Measurements from ENCODE around the gene WDFY2.

DNA sequence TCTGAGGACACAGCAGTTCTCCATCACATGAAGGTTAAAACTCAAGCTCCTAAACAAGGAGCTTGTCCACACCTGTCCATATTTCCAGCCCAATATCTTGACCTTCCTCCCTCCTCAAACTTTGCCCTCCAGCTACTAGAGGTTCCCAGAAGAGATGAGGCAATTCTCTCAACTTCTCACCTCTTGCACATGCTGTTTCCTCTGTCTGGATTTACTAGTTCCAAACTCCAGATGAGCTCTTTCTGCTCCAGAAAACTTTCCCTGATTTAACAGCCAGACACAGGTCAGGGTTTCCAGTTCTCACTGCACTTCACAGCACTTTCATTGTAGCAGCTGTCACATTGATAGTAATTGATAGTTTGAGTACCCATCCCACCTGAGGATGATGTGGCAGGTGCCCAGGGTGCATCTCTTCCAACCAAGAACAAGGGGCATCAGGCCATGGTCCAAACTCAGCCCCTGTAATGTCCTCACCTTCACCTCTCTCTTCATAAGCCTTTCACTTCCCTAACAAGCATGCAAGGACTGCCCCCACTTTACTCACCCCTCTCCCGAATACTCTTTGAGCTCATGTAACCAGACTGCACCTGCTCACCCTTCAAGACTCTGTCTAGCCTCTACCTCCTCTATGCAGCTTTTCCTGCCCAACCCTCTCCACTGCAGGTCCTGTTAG is 3.0 kb upstream of the WDFY2 start:
- no peak for TF ChIP-seq FOXK2 (IDR thresholded peaks at IDR 0.05)
- no peak for TF ChIP-seq FOXA1 (IDR thresholded peaks at IDR 0.05)
- TF ChIP-seq SUZ12 (IDR thresholded peaks at IDR 0.05), result no peak
- no peak for TF ChIP-seq ELF4 (IDR thresholded peaks at IDR 0.05)
- TF ChIP-seq SP1 (IDR thresholded peaks at IDR 0.05), result no peak
- TF ChIP-seq LEF1 (IDR thresholded peaks at IDR 0.05; ENCODE audit: borderline replicate concordance), result no peak
- no peak for TF ChIP-seq TARDBP (IDR thresholded peaks at IDR 0.05)
- TF ChIP-seq BHLHE40 (IDR thresholded peaks at IDR 0.05; ENCODE audit: borderline replicate concordance), result no peak
- TF ChIP-seq L3MBTL2 (conservative IDR thresholded peaks at IDR 0.05), result no peak
- no peak for TF ChIP-seq CTBP1 (IDR thresholded peaks at IDR 0.05; ENCODE audit: borderline replicate concordance)
- no peak for TF ChIP-seq FOXM1 (IDR thresholded peaks at IDR 0.05; ENCODE audit: borderline replicate concordance)
- TF ChIP-seq, protein P1, sequence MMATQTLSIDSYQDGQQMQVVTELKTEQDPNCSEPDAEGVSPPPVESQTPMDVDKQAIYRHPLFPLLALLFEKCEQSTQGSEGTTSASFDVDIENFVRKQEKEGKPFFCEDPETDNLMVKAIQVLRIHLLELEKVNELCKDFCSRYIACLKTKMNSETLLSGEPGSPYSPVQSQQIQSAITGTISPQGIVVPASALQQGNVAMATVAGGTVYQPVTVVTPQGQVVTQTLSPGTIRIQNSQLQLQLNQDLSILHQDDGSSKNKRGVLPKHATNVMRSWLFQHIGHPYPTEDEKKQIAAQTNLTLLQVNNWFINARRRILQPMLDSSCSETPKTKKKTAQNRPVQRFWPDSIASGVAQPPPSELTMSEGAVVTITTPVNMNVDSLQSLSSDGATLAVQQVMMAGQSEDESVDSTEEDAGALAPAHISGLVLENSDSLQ (IDR thresholded peaks at IDR 0.05), result no peak
- no peak for TF ChIP-seq NFRKB (IDR thresholded peaks at IDR 0.05)
